Loucy (cell line): Measurements from ENCODE around the gene DHRS2.

ENCODE experiments used
- H2AFZ ChIP-seq: fragments of 200-600 bp; sonication (generic); 2 replicates; pipeline ENCODE4 v1.6.0; 2016; ENCODE audit warnings: antibody characterized with exemption, mild to moderate bottlenecking, low read length, moderate library complexity
- H3F3A ChIP-seq: fragments of 200-600 bp; 2 replicates; pipeline ENCODE4 v1.6.0; 2016; ENCODE audit warnings: antibody characterized with exemption, low read depth, mild to moderate bottlenecking
- H3K27me3 ChIP-seq: fragments of 200-600 bp; sonication (generic); 2 replicates; pipeline ENCODE4 v1.6.1; 2014; ENCODE audit warnings: low read length, mild to moderate bottlenecking; ENCODE audit not compliant: insufficient read depth, poor library complexity, severe bottlenecking
- H3K36me3 ChIP-seq: fragments of 200-600 bp; sonication (generic); 2 replicates; pipeline ENCODE4 v1.6.1; 2016; ENCODE audit warnings: low read length; ENCODE audit not compliant: insufficient read depth
- H3K4me1 ChIP-seq: fragments of 200-600 bp; sonication (generic); 2 replicates; pipeline ENCODE4 v1.5.1; 2014; ENCODE audit warnings: low read length, mild to moderate bottlenecking; ENCODE audit not compliant: insufficient read depth, poor library complexity, severe bottlenecking
- H3K4me2 ChIP-seq: fragments of 200-600 bp; sonication (generic); 2 replicates; pipeline ENCODE4 v1.6.0; 2014; ENCODE audit warnings: antibody characterized with exemption, low read length, low read depth, mild to moderate bottlenecking; ENCODE audit not compliant: poor library complexity, severe bottlenecking
- H3K4me3 ChIP-seq: fragments of 200-600 bp; sonication (generic); 2 replicates; pipeline ENCODE4 v1.5.1; 2014; ENCODE audit warnings: low read length, mild to moderate bottlenecking, mixed read lengths; ENCODE audit not compliant: poor library complexity, severe bottlenecking
- H3K79me2 ChIP-seq: fragments of 200-600 bp; sonication (generic); 2 replicates; pipeline ENCODE4 v1.6.1; 2014; ENCODE audit warnings: low read length; ENCODE audit not compliant: insufficient read depth
- H3K9ac ChIP-seq: fragments of 200-600 bp; sonication (generic); 2 replicates; pipeline ENCODE4 v1.6.0; 2014; ENCODE audit warnings: mild to moderate bottlenecking, low read depth, low read length, moderate library complexity; ENCODE audit not compliant: poor library complexity, severe bottlenecking
- H3K9me2 ChIP-seq: fragments of 200-600 bp; sonication (generic); replicated peaks from 2 replicates; pipeline ENCODE4 v1.6.1; 2016; ENCODE audit warnings: low read depth, low read length, mixed read lengths
- H3K9me3 ChIP-seq: fragments of 200-600 bp; sonication (generic); 2 replicates; pipeline ENCODE4 v1.6.1; 2014; ENCODE audit warnings: mild to moderate bottlenecking, antibody characterized with exemption, low read length, low read depth; ENCODE audit not compliant: insufficient read depth
- H4K20me1 ChIP-seq: fragments of 200-600 bp; sonication (generic); 2 replicates; pipeline ENCODE4 v1.6.0; 2014; ENCODE audit warnings: antibody characterized with exemption, low read length, mild to moderate bottlenecking; ENCODE audit not compliant: insufficient read depth, poor library complexity, severe bottlenecking
- EZH2phosphoT487 ChIP-seq: fragments of 200-600 bp; IDR thresholded peaks from 2 replicates; pipeline ENCODE4 v1.6.1; 2018; ENCODE audit warnings: antibody characterized with exemption, mild to moderate bottlenecking, moderate library complexity, borderline replicate concordance
- TF ChIP-seq, protein P1 (sequence below): fragments of 200-600 bp; sonication (generic); conservative IDR thresholded peaks from 2 replicates; pipeline ENCODE4 v1.5.1; 2014; ENCODE audit warnings: mild to moderate bottlenecking, antibody characterized with exemption, low read length

The DHRS2 gene

GRCh38 chr14:23601424-23601823 is 34.7 kb upstream of the DHRS2 start:
- Histone ChIP-seq H3F3A (no peaks in the 10 kb centered on the region), H3K4me3 (no peak overlapping the region), H4K20me1 (no peaks in the 10 kb centered on the region), H3K4me1 (peaks cover 15% of the 10 kb centered on the region), H3K4me2 (peak overlapping the region; percentile 3), H3K79me2 (no peaks in the 10 kb centered on the region), H3K9me3 (no peaks in the 10 kb centered on the region), H3K27me3 (no peaks in the 10 kb centered on the region), H3K9ac (no peak overlapping the region), H2AFZ (peak overlapping the region; percentile 90), H3K9me2 (no peaks in the 10 kb centered on the region), H3K36me3 (no peaks in the 10 kb centered on the region)
- TF ChIP-seq, protein P1, sequence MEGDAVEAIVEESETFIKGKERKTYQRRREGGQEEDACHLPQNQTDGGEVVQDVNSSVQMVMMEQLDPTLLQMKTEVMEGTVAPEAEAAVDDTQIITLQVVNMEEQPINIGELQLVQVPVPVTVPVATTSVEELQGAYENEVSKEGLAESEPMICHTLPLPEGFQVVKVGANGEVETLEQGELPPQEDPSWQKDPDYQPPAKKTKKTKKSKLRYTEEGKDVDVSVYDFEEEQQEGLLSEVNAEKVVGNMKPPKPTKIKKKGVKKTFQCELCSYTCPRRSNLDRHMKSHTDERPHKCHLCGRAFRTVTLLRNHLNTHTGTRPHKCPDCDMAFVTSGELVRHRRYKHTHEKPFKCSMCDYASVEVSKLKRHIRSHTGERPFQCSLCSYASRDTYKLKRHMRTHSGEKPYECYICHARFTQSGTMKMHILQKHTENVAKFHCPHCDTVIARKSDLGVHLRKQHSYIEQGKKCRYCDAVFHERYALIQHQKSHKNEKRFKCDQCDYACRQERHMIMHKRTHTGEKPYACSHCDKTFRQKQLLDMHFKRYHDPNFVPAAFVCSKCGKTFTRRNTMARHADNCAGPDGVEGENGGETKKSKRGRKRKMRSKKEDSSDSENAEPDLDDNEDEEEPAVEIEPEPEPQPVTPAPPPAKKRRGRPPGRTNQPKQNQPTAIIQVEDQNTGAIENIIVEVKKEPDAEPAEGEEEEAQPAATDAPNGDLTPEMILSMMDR, result no peak
- TF ChIP-seq EZH2phosphoT487, result no peak

GRCh38 chr14:23601845-23602180 is 34.4 kb upstream of the DHRS2 start:
- no peaks in the 10 kb centered on the region for H3K27me3 ChIP-seq
- peak overlapping the region; percentile 3 for H3K4me2 ChIP-seq
- no peak overlapping the region for H3K9ac ChIP-seq
- TF ChIP-seq, protein P1, result no peak
- TF ChIP-seq EZH2phosphoT487, result no peak
- no peaks in the 10 kb centered on the region for H4K20me1 ChIP-seq
- H3K4me3 ChIP-seq, result no peak overlapping the region
- H3K79me2 ChIP-seq, result no peaks in the 10 kb centered on the region
- H3K36me3 ChIP-seq, result no peaks in the 10 kb centered on the region
- no peaks in the 10 kb centered on the region for H3K9me2 ChIP-seq
- H2AFZ ChIP-seq, result peak overlapping the region; percentile 90
- no peaks in the 10 kb centered on the region for H3K9me3 ChIP-seq
- no peaks in the 10 kb centered on the region for H3F3A ChIP-seq
- peaks cover 15% of the 10 kb centered on the region for H3K4me1 ChIP-seq

DNA sequence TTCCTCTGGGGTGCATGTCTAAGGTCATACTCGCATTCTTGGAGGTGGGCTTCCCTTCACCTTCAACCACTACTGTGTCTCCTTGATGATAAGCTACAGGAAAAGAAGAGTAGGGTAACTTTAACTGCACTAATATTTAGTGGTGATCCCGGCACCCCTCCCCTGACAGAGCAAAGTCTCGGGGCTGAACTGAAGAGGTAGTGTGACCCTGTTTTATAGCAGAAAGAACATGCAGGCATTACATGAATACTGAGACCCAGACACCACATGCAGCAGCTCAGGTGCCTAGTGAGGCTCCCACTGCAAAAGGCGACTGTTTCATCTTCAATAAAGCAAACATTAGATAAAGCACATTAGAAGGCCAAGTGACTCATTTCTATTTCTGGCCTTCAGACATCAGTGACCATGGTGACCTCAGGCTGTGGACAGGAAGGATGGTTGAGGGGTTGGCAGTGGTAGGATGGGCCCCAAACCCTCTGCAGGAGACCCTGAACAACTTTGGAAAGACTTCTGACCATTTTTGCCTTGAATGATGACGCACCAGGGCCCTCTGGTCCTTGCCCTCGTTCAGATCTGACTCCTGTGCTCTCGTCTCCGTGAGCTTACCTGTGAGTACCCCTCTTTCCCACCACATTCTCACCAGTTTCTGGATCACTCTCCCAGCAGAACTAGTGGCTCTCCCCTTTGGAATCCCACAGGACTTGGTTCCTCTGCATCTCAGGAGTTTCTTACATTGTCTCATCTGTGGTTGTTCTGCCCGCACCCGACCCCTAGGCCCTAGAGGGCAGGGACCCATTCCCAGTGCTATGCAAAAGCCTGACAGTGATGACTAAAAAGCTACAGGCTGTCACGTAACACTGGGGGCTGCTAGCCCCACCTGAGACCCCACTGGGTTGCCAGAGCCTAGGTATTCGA is 33.7 kb upstream of the DHRS2 start:
- no peaks in the 10 kb centered on the region for H3K9me2 ChIP-seq
- H3K36me3 ChIP-seq, result no peaks in the 10 kb centered on the region
- no peaks in the 10 kb centered on the region for H3K79me2 ChIP-seq
- H3F3A ChIP-seq, result no peaks in the 10 kb centered on the region
- H4K20me1 ChIP-seq, result no peaks in the 10 kb centered on the region
- peak overlapping the region; percentile 90 for H2AFZ ChIP-seq
- H3K4me3 ChIP-seq, result no peak overlapping the region
- no peaks in the 10 kb centered on the region for H3K9me3 ChIP-seq
- H3K4me1 ChIP-seq, result peaks cover 15% of the 10 kb centered on the region
- peak overlapping the region; percentile 3 for H3K4me2 ChIP-seq
- TF ChIP-seq, protein P1, result no peak
- TF ChIP-seq EZH2phosphoT487, result no peak
- H3K27me3 ChIP-seq, result no peaks in the 10 kb centered on the region
- H3K9ac ChIP-seq, result no peak overlapping the region
